ENCODE results near the gene CPA1.

The CPA1 gene

DNA sequence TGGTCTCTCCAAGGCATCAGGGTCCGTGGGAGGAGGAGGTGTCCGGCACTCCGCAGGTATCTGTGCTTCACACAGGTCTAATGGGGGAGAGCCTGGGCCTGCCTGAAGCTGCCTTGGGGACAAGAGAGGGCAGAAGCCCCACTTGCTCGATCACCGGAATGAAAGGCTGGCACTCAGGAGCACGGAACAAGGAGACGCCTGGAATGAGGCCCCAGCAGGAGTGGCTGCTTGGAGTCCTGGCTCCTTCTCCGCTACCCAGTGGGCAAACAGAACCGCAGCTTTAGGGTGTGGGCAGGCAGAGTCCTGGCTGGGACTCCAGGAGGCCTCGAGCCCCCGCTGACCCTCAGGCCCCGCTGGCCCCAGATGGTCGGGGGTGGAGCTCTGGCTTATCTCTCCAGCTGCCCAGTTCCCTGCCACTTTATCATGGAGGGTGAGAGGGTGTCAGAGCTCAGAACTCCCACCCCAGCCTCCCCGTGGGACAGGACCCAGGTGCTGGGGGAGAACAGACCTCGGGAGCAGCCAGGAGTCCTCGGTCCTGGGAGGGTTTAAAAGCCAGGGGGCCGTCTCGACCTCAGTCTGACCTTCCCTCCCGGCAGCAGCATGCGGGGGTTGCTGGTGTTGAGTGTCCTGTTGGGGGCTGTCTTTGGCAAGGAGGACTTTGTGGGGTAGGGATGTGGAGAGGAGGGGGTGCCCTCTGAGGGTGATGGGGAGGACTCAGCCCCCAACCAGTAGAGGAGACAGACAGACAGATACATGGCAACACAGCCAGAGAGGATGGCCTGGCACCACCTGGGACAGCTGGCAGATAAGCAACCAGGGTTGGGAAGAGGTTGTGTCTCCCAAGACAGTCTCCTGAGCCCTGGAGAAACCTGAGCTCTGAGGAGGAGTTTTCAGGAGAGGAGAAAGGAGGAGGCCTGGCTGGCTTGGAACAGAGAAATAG lies at the start of gene CPA1:
TSS of gene CPA1 (plus strand) at position 574 of the 940 bp plus-strand sequence. CDS start at position 601, 27 bp downstream.
- DNase-seq = no peak

DNA sequence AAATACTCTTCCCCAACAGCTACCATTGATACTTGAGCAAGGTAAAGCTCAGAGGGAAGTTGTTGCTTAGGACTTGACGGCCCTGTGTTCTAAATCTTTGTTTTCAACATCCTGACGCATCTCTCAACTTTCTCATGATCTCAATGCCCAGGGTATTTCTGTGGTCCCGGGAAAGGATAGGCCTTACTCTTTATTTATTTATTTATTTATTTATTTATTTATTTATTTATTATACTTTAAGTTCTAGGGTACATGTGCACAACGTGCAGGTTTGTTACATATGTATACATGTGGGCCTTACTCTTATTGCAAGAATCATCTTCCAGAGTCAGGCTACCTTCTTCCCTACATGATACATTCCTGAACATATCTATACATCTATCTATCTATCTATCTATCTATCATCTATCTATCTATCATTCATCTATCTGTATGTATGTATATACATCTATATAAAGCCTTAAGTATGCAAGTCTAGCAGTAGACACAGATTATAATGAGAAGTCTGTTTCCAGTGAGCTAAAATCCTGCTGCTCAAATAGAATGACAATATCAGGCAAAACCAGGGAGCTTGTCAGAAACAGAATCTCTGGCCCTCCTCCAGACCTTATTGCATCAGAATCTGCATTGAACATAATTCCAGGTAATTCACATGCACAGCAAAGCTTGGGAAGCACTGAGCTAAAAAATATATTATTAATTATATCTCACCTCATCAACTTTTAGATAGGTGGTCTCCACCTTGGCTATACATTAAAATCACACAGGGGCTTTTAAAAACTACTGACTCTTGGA lies 47.8 kb upstream of the CPA1 start:
- no peak for DNase-seq

DNA sequence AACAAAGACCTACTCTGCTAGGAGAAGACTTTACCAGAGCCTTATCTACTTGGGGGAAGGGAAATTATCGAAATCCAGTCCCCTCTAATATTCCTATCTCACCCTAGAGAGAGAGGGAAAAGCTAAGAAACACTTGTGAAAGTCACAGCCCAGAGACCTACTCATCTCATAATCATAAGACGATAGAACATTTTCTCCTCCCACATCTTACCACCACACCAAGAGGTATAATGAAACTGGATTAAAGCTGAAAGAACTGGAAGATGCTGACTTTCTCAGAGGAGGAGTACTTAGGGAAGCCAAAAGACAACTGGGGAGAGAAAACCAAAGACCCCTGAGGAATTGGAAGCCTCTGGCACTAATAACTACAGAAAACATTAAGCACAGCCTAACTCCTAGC lies 46.5 kb upstream of the CPA1 start:
- DNase-seq = no peak

- DNase-seq = no peak
Measured at GRCh38 chr7:130334274-130334673, 46.0 kb upstream of the CPA1 start.

GRCh38 chr7:130337410-130337971 lies 42.8 kb upstream of the CPA1 start:
- DNase-seq = no peak

DNA sequence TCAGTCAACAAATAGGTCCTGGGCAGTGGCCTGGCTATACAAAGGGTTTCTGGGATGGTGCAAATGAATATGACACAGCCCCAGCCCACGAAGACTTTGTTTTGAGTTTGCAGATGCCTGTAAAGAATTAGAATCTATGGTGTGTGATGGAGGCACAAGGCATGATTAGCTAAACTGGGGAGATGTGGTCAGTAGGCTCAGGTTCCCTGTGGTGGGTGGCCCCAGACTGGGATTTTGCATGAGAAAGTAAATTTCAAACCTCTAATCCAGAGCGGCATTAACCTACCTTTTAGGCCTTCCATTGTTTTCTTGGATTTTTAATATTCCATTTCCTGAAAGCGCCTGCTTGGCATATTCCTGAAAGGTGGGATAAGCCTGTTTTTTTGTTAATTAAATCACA lies 42.1 kb upstream of the CPA1 start:
- DNase-seq = no peak

- DNase-seq = no peak
Measured at GRCh38 chr7:130341882-130342281, 38.4 kb upstream of the CPA1 start.

DNA sequence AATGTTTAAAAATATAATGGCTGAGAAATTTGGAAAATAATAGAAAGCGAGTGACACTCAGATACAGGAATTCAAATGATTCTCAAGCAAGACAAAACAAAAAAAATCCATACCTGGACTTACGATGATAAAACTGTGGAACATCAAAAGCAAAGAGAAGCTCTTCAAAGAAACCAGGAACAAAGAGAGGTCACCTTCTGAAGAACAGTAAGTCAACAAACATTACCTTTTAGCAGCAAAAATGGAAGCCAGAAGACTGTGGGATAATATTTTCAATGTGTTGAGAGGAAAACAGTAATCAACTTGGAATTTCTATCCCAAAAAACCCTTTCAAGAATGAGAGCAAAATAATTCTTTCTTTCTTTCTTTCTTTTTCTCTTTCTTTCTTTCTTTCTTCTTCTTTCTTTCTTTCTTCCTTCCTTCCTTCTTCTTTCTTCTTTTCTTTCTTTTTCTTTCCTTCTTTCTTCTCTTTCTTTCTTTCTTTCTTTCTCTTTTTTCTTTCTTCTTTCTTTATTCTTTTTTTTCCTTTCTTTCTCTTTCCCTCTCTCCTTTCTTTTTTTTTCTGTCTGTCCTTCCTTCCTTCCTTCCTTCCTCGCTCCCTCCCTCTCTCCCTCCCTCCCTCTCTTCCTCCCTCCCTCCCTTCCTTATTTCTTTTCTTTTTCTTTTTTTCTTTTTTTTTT lies 37.5 kb upstream of the CPA1 start:
- DNase-seq = no peak

DNA sequence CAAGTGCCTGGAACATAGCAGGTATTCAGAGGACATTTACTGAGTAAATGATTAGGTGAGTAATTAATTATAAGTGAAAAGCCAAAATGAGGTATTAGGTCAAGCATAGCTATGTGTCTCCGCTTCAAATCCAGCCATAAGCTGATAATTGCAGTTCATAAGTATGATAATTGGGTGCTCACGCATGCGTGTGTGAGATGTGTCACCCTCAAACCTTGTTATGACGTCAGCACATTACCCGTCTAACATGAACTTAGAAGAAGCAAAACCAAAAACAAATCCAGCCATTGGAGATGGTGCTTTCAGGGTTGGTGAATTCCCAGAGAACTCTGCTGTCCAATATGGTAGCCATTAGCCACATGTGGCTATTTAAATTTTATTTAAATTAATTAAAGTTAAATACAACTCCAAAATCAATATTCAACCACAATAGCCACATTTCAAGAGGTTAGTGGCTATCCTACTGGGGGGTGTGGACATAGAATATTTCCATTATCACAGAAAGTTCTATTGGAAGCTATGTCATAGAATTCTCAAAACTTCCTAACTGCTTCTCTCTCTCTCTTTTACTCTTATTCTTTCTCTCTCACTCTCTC lies 35.9 kb upstream of the CPA1 start, which contains the start of gene CPA5:
TSS of gene CPA5 (plus strand) at position 546 of the 596 bp plus-strand sequence. CDS start 1,670 bp downstream, outside the sequence.
- DNase-seq = no peak

DNA sequence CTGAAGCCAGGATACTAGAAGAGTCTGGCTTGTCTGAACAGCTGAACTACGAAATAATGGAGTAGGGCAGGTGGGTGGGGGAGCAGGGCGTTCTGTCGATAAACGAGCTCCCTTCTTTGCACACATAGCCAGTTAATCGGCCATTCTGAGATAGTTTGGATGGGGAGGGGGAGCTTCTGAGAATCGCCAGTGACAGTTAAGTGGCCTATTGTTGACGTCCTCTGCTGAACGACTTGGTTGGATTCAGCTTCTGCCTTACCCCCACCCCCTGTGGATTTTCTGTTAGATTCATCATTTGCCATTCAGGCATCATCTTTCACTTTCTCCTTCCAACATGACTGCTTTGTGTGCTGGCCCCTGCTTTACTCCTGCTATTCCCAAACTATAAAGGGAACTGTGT lies 35.2 kb upstream of the CPA1 start:
- DNase-seq = no peak

GRCh38 chr7:130345725-130346124 lies 34.6 kb upstream of the CPA1 start:
- no peak for DNase-seq

DNA sequence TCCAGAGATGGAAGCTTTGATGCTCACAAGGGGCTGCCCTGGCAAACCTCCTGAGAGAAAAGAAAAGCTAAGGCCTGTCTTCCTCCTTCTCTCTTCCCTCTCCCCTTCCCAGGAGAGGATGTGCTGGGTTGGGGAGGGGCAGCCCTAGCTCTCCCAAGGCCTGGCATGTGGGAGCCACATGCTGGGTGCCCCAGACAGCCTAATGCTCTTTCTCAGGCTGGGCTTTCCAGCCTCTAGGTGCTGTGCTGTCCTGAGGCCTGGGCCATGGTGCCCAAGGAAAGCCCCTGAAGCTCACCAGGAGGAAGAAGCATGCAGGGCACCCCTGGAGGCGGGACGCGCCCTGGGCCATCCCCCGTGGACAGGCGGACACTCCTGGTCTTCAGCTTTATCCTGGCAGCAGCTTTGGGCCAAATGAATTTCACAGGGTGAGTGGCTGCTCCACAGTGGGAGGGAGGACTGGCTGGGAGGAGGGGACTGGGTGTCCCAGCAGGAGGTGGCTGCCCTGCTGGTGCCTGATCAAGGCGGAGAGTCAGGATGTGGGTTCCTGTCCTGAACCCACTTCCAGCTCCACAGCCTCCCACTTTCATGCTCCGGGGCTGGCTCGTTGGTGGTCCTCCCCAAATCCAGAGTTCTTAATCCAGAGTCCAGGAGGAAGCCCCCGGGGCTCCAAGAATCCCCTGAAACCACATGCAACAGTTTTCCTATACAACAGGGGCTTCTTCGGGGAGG lies 34.0 kb upstream of the CPA1 start:
- no peak for DNase-seq

GRCh38 chr7:130346941-130347340 lies 33.4 kb upstream of the CPA1 start:
- no peak for DNase-seq

- DNase-seq = no peak
Measured at GRCh38 chr7:130349911-130350782, 30.1 kb upstream of the CPA1 start.

DNA sequence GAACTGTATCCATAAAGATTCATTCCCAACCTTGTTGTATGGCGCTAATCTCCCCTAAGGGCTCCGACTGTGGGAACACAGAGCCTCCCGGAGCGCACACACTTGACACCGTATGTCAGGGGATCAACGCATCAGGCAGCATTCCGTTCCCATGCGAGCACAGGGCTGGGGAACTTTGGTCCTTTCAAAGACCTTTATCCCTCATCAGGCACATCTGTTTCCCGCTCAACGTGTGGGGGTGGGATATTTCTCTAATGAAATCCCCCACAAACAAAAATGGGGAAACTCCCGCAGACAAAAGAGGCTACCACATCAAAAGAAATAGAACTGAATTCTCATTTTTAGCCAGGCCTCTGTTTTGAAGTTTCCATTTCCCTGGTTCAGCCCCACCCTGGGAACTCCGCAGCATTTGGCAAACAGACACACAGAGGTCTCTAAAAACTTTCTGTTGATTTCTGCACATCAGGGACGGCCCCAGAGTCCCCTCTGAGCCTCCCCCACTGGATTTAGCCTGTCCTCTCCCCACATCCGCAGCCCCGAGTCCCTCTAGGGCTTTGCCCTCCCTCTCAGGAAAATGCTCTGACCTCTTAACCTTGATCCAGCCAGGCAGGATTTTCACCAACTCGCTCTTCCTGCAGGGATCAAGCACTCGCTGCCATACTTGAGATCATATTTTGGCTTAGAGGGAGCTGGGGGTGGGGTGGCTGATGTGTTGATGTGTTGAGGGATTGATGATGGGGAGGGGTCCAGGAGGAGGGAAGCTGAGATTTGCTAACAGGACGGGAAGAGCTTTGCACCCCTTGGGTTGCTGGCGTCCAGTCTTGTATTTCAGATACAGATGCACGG lies 29.1 kb upstream of the CPA1 start:
- DNase-seq = no peak

GRCh38 chr7:130351791-130352090 lies 28.6 kb upstream of the CPA1 start:
- DNase-seq = no peak

- peak; percentile 32 for DNase-seq
Measured at GRCh38 chr7:130352194-130353074, 27.9 kb upstream of the CPA1 start.

DNA sequence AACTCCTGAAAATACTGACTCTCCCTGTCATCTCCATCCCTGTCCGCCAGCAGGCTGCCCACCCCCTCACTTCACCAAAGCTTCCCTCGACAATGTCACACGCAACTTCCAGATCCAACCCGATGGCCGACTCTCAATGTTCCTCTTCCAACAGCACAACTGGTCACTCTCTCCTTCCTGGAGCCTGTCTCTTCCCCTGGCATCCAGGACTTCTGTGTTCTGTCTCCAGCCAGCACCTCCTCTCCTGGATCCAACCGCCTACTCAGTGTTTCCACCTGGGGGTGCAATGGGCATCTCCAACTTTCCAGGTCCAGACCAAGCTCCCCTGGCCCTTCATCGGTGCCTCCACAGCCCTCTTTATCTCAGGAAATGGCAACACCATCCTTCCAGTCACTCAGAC lies 27.1 kb upstream of the CPA1 start:
- no peak for DNase-seq
